Measurements from ENCODE around the gene PHF14. TPM values are rescaled to one million over a fixed set of nuclear protein-coding genes. Genes with fewer than 3 reads are reported as not detected.
"Not testable (repeated sequence)": the region's sequence is repeated elsewhere in the genome, so short reads cannot be mapped to it uniquely, and the experiment has no call there.

PHF14 gene
- total RNA-seq (2014; rRNA removed; shearing (Covaris generic)) = 41.2 and 43.6 TPM in 2 replicates
- polyA plus RNA-seq (2014; cell fraction: nucleus; rRNA removed) = 30.5 and 47.2 TPM in 2 replicates

- DNase-seq (ENCODE audit: extremely low read depth, low read depth) = peak; percentile 97
These were observed at the start of gene PHF14 for GRCh38 chr7:10973061-10973941. PHF14 (plus strand) TSS chr7:10973872; CDS start chr7:10974324, 452 bp downstream.

- no peak for DNase-seq (ENCODE audit: extremely low read depth, low read depth)
These were observed 49.3 kb upstream of the PHF14 start for GRCh38 chr7:10924370-10924769.

GRCh38 chr7:10928203-10928602 is 45.5 kb upstream of the PHF14 start:
- not testable (repeated sequence) for DNase-seq (ENCODE audit: extremely low read depth, low read depth)

GRCh38 chr7:10930551-10930950 is 43.1 kb upstream of the PHF14 start:
- no peak for DNase-seq (ENCODE audit: extremely low read depth, low read depth)

GRCh38 chr7:10931161-10931560 is 42.5 kb upstream of the PHF14 start:
- DNase-seq (ENCODE audit: extremely low read depth, low read depth) = no peak

- no peak for DNase-seq (ENCODE audit: extremely low read depth, low read depth)
These were observed 39.4 kb upstream of the PHF14 start for GRCh38 chr7:10934292-10934691.

GRCh38 chr7:10939237-10939910 is 34.3 kb upstream of the PHF14 start:
- no peak for DNase-seq (ENCODE audit: extremely low read depth, low read depth)

GRCh38 chr7:10939911-10940703 is 33.6 kb upstream of the PHF14 start:
- DNase-seq (ENCODE audit: extremely low read depth, low read depth) = peak; percentile 92

- DNase-seq (ENCODE audit: extremely low read depth, low read depth) = no peak
These were observed 32.8 kb upstream of the PHF14 start for GRCh38 chr7:10940704-10941355.

- no peak for DNase-seq (ENCODE audit: extremely low read depth, low read depth)
These were observed 23.2 kb upstream of the PHF14 start for GRCh38 chr7:10950494-10950893.

GRCh38 chr7:10950974-10951578 is 22.6 kb upstream of the PHF14 start:
- not testable (repeated sequence) for DNase-seq (ENCODE audit: extremely low read depth, low read depth)

GRCh38 chr7:10952588-10952987 is 21.1 kb upstream of the PHF14 start:
- DNase-seq (ENCODE audit: extremely low read depth, low read depth) = no peak

GRCh38 chr7:10953078-10953750 is 20.5 kb upstream of the PHF14 start:
- not testable (repeated sequence) for DNase-seq (ENCODE audit: extremely low read depth, low read depth)

- DNase-seq (ENCODE audit: extremely low read depth, low read depth) = no peak
These were observed 17.1 kb upstream of the PHF14 start for GRCh38 chr7:10956528-10956927.

- DNase-seq (ENCODE audit: extremely low read depth, low read depth) = not testable (repeated sequence)
These were observed 13.4 kb upstream of the PHF14 start for GRCh38 chr7:10960242-10960641.

GRCh38 chr7:10965016-10965415 is 8.7 kb upstream of the PHF14 start:
- DNase-seq (ENCODE audit: extremely low read depth, low read depth) = not testable (repeated sequence)

- no peak for DNase-seq (ENCODE audit: extremely low read depth, low read depth)
These were observed 1.5 kb upstream of the PHF14 start for GRCh38 chr7:10972174-10972573.

- peak; percentile 13 for DNase-seq (ENCODE audit: extremely low read depth, low read depth)
These were observed 555 bp downstream of the PHF14 start for GRCh38 chr7:10973942-10974911.

All from NCI-H460 (cell line).